ENCODE measurements around the gene ST6GALNAC1.

- TF ChIP-seq TAF1 (conservative IDR thresholded peaks at IDR 0.05) = no peak
- TF ChIP-seq CTCF (IDR thresholded peaks at IDR 0.05; ENCODE audit: low read depth, low read length, missing input control) = no peak
- no peak for TF ChIP-seq REST (IDR thresholded peaks at IDR 0.05)
Observed at GRCh38 chr17:76642032-76642561, 1.5 kb downstream of the ST6GALNAC1 start.
